GM12873 (cell line): ENCODE measurements around the gene CX3CR1.

ENCODE experiments used
- TF ChIP-seq, protein P1 (sequence below): IDR thresholded peaks from 2 replicates; pipeline ENCODE4 v1.5.1; 2012; ENCODE audit warnings: low read depth, mild to moderate bottlenecking, moderate library complexity, low read length, control low read depth; ENCODE audit not compliant: insufficient read depth; ENCODE audit errors: missing control alignments

Gene CX3CR1

DNA sequence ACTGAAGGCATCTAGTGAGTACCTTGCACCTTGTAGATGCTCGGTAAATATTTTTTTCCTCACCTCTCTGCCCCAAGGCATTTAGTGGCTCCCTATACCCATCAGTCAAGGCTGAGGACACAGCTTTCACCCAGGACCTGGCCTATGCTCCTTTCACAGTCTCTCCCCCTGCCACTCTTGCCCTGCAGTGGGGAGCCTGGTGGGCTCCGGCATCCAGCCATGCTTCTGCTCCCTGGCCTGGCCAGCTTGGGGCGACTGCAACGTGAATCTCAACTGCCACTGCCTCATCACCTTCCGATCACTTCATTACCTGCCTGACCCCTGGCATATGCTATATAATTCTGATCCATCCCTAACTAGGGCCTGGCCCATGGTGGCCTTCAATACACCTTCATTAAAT, 735 bp upstream of the CX3CR1 start:
- TF ChIP-seq, protein P1, sequence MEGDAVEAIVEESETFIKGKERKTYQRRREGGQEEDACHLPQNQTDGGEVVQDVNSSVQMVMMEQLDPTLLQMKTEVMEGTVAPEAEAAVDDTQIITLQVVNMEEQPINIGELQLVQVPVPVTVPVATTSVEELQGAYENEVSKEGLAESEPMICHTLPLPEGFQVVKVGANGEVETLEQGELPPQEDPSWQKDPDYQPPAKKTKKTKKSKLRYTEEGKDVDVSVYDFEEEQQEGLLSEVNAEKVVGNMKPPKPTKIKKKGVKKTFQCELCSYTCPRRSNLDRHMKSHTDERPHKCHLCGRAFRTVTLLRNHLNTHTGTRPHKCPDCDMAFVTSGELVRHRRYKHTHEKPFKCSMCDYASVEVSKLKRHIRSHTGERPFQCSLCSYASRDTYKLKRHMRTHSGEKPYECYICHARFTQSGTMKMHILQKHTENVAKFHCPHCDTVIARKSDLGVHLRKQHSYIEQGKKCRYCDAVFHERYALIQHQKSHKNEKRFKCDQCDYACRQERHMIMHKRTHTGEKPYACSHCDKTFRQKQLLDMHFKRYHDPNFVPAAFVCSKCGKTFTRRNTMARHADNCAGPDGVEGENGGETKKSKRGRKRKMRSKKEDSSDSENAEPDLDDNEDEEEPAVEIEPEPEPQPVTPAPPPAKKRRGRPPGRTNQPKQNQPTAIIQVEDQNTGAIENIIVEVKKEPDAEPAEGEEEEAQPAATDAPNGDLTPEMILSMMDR = no peak

DNA sequence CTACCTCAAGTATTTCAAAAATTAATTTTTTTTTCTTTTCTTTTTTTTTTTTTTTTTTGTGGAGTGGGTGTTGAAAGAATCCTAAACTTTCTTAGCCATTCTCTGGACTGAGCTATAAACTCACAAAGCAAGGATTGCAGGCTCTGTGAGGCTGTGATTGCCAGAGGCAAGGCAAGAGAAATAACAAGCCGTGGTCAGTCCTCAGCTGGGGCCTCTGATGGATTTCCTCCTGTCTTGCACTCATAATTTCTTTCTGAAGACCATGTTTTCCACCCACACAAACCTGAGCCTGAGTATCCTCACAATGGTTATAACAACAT, 1.3 kb downstream of the CX3CR1 start:
- TF ChIP-seq, protein P1 = no peak

DNA sequence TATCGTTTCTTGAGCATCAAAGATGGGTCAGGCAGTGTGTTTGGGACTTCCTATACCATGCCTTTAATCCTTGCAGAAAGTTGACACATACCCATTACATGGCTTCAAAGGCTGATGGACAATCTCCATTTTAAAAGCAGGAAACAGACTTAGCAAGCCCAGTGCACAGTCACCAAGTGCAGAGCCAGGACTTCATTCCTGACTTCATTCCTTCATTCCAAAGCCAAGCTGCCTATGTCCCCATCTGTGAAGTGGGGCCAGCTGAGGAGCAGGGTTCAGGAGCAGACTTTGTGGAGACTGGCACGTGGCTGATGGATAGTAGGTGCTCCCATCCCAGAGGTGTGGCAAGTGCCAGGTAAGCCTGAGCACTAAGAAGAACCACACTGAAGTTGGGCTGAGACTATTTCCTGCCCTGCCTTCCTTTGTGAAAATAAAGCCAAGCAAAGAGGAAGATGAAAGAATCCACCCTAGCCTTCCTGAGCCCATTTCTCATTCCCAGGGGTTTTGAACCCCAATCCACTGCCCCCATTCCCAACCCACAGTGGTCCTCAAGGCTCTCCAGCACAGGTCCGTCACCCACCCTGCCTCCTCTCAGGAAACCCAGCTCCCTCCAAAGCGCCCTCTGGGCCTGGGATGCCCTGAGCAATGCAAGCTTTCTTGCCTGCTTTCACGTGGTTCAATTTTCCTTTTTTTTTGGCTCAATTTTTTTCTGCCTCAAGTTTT, 1.8 kb downstream of the CX3CR1 start:
- TF ChIP-seq, protein P1 = no peak

DNA sequence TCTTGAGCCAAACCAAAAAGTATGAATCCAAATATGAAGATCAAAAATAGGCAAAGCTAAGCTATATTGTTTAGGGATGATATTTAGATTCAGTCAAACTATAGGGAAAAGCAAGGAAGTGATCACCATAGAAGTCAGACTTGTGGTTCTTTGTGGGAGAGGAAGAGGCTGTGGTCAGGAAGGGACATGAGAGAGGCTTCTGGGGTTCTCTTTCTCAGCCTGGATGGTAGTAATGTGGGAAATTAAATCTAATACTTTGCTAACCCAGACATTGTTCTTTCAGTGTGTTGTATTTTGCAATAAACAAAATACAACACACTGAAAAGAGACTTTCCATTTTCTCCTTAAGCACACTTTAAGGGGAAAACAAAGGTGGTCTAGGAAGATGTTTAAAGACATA, 3.1 kb downstream of the CX3CR1 start:
- TF ChIP-seq, protein P1 = no peak

DNA sequence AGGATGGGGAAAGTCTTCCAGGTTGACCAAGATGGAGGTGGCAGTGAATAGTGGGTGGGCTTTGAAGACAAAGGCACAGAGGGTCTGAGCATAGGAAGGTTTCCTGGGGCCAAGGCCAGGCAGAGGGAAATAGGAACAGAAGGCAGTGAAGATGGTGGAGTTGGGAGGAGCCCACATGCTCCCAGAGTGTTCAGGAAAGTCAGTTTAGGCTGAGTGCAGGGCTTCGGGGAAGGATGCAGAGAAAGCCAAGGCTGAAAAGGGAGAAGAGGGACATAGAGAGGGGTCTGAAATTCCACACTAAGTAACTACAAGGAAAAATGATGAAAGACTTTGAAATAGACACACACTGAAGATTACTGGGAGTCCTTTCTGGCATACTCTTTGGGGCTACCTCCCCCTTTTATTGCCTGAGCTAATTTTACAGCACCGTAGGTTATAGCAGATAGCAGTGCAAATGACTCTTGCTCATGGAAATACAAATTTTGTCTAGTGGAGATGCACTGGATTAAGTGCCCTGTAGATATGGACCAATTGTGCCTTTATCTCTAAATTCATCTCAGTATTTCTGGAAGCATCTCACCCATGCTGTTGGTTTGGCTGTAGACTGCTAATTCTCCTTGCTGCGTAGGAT, 3.8 kb downstream of the CX3CR1 start:
- TF ChIP-seq, protein P1 = no peak

DNA sequence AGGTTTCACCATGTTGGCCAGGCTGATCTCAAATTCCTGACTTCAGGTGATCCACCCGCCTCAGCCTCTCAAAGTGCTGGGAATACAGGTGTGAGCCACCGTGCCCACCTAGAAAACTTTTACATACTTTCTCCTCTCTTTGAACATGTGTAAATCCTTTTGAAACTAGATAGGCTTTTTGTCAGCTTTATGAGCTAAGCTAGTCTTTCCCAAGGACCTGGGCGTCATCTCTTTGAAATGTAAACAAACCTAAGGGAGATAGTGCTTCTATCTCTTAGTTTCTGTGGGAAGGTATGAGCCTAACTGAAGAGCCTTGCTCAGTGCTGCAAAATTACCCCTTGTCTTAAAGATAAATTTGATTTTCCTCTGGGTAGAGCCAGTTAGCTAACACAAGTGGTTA, 4.8 kb downstream of the CX3CR1 start:
- TF ChIP-seq, protein P1 = no peak

DNA sequence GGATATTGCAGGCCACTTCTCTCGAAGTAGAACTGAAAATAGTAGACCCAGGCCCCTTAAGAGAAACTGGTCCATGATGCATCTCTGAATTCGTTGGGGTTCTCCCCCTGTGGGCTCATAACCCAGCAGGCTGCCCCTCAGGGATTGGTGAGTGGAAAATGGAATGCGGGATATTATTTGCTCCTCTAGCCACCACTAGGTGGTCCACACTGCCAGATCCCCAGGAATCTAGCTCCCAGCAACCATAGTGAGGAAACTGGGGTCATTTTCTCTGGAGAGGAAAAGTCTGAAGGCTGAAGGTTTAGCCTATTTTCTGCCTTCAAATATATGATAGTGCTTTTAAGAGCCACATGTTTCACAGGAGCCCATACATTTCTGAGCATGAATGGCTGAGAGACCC, 6.7 kb downstream of the CX3CR1 start:
- TF ChIP-seq, protein P1 = no peak
